WTC11 (cell line): ENCODE data around the gene CSF2.

ENCODE experiments used
- CTCF ChIP-seq: fragments of 200-600 bp; IDR thresholded peaks from 2 replicates; pipeline ENCODE4 v1.8.0; 2022; ENCODE audit warnings: antibody characterized with exemption
- HMGXB4 ChIP-seq: sonication (generic); formaldehyde crosslinking; IDR thresholded peaks from 2 replicates; pipeline ENCODE4 v1.8.1; 2023; ENCODE audit warnings: mild to moderate bottlenecking, moderate library complexity, missing genetic modification reagents
- MAX ChIP-seq: sonication (generic); formaldehyde crosslinking; IDR thresholded peaks from 2 replicates; pipeline ENCODE4 v1.8.0; 2022; ENCODE audit warnings: mild to moderate bottlenecking, missing genetic modification reagents
- NFYB ChIP-seq: sonication (generic); formaldehyde crosslinking; conservative IDR thresholded peaks from 2 replicates; pipeline ENCODE4 v1.8.0; 2022; ENCODE audit warnings: low read depth, missing genetic modification reagents
- USF2 ChIP-seq: sonication (generic); formaldehyde crosslinking; IDR thresholded peaks from 2 replicates; pipeline ENCODE4 v1.8.1; 2023; ENCODE audit warnings: mild to moderate bottlenecking, missing genetic modification reagents, moderate library complexity

- TF ChIP-seq NFYB (no peak), MAX (no peak), CTCF (no peak), HMGXB4 (CRISPR knock-in tag) (no peak), USF2 (no peak)
Measured at GRCh38 chr5:132050661-132051552, 22.7 kb upstream of the CSF2 start.
